AG04450 (cell line): Measurements from ENCODE around the gene TANK. TPM values are rescaled to one million over a fixed set of nuclear protein-coding genes. Genes with fewer than 3 reads are reported as not detected.

Experiments
- CTCF ChIA-PET: fragments of 300-600, 350-600 bp; formaldehyde crosslinking; extraction: SDS; loops from one replicate; lab custom pipeline; 2022; ENCODE audit warnings: antibody characterized with exemption, inconsistent platforms; lab: Charles Lee
- POLR2A ChIA-PET: fragments of 350-600 bp; formaldehyde crosslinking; extraction: SDS; loops from one replicate; lab custom pipeline; 2021; ENCODE audit warnings: antibody characterized with exemption, inconsistent platforms; lab: Yijun Ruan, JAX
- DNase-seq: peaks from one replicate; pipeline ENCODE4 v3.0.0-alpha.2; 2011; ENCODE audit warnings: low read depth, low spot score
- H3K27ac ChIP-seq: one replicate; pipeline ENCODE4 v1.5.1; 2012; ENCODE audit warnings: low read depth, low read length, control low read depth
- H3K27me3 ChIP-seq: one replicate; pipeline ENCODE4 v1.6.0; 2012; ENCODE audit warnings: low read length; ENCODE audit not compliant: control insufficient read depth, insufficient read depth
- H3K4me3 ChIP-seq: 2 replicates; pipeline ENCODE4 v1.5.1; 2011; ENCODE audit warnings: mild to moderate bottlenecking, low read depth, low read length, control low read depth
- H3K9me3 ChIP-seq: 2 replicates; pipeline ENCODE4 v1.5.1; 2012; ENCODE audit warnings: low read length; ENCODE audit not compliant: control insufficient read depth, insufficient read depth
- CTCF ChIP-seq: IDR thresholded peaks from 2 replicates; pipeline ENCODE4 v1.5.1; 2011; ENCODE audit warnings: low read depth, low read length, control low read depth, inconsistent platforms
- polyA plus RNA-seq: library from polyadenylated mRNA; depleted of rRNA; stranded (reverse); fragments of >200 nt; gene quantifications from 2 replicates; pipeline ENCODE4 v1.2.3, GENCODE V29; 2011

Gene TANK
- polyA plus RNA-seq, 1 experiment, result 56.6 TPM

GRCh38 chr2:161166538-161167409 is 6.5 kb downstream of the TANK start:
- H3K4me3 ChIP-seq, result no peak overlapping the region
- no peak for TF ChIP-seq CTCF
- no peak overlapping the region for H3K27ac ChIP-seq
- no peaks in the 10 kb centered on the region for H3K9me3 ChIP-seq
- CTCF ChIA-PET, result interaction anchor here (0.6 kb wide), 1 partner anchor 197 kb away, joined by 3 read pairs; no protein-coding TSS in a partner anchor
- H3K27me3 ChIP-seq, result no peaks in the 10 kb centered on the region
- POLR2A ChIA-PET, result no interaction called here
- DNase-seq, result no peak

DNA sequence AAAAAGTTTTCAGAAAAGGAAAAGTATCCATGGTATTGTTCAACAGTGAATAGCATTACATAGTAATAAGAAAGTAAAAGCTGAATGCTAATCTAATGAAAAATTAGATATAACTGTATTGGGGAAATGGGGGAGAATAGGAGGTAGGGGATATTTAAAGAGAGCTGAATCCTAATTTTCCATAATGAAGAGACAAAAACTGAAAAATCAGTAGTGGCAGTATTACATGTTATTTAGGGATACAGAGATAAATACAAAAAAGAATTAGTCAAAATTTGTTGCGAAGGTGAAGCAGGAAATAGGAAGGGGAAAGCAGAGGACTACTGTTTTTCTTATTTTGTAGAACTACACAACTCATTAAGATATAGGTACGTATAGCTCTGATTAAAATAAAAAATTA is 9.1 kb downstream of the TANK start:
- ChIA-PET POLR2A (no interaction called here), CTCF (interaction anchor here (1.1 kb wide), 2 partner anchors 54 to 106 kb away, joined by 3 to 6 read pairs; no protein-coding TSS in a partner anchor)
- no peak for TF ChIP-seq CTCF
- no peak for DNase-seq
- no peaks in the 10 kb centered on the region for H3K27me3 ChIP-seq
- no peak overlapping the region for H3K27ac ChIP-seq
- H3K9me3 ChIP-seq, result no peaks in the 10 kb centered on the region
- no peak overlapping the region for H3K4me3 ChIP-seq

DNA sequence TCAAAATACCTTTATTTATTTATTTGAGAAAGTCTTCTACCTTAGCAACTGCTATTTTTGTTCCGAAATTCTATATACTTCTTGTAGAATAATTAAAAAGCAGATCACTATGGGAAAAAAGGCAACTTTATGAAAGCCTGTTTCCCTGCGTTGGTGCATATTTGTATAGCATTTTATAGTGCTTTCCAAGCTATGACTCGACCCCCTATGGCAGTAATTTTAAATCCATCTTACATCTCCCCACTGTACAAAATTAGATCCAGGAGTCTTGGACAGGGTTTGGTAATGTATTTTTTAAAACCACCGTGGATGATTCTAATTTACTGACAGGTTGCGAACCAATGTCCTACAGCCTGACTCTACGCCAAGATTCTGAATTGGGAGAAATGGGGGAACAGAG is 10.1 kb downstream of the TANK start:
- Histone ChIP-seq H3K27ac (no peak overlapping the region), H3K27me3 (no peaks in the 10 kb centered on the region), H3K9me3 (no peaks in the 10 kb centered on the region), H3K4me3 (no peak overlapping the region)
- ChIA-PET POLR2A (no interaction called here), CTCF (no interaction called here)
- no peak for DNase-seq
- TF ChIP-seq CTCF, result no peak

DNA sequence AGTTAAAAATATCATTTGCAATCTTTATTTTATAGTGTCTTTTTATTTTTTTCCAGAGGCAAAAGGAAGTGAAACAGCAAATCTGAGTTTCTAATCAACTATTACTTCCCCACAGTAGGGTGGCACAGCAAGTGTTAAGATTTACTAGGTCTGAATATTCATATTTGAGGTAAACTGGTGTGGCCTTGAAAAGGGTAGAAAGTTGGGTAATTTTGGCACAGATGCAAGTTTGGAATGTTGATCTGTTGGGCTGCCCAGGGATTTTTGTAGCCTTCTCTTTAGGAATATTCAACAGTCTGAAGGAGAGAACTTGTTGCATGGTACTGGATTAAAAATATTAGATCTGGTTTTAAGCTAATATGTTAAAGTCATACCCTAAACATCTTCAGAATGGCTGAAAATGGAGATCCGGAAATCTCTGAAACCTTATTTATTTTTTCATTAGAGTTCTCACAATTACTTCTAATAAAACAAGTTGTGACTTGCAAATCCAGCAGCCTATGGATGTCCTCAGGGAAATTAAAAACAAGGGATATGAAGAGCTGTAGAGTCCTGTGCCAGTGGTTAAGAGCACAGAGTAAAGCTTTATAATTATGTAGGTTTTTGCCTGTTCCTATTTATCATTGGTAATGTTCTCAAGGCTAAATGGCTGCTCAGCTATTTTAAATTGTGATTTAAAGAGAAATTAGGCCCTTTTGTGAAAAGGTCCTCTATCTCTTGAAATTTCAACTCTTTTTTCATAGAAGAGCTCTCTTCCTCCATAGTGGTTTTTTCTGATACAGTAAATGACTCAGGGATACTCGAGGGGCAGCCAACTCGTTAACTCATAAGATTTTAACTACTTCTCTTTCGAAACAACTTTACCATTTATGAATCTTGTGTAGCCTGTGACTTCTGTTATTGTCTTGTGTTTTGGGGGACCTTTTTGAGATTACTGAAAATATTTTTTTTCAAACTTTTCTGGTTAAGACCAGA is 11.0 kb downstream of the TANK start:
- ChIA-PET CTCF (no interaction called here), POLR2A (no interaction called here)
- no peak for TF ChIP-seq CTCF
- no peak overlapping the region for H3K27ac ChIP-seq
- H3K27me3 ChIP-seq, result no peaks in the 10 kb centered on the region
- no peak overlapping the region for H3K4me3 ChIP-seq
- H3K9me3 ChIP-seq, result no peaks in the 10 kb centered on the region
- DNase-seq, result no peak
